ACC112 (cell line): ENCODE data around the gene LGALS8.

Experiments used
- H2AFZ ChIP-seq: fragments of 200-600 bp; sonication (generic); one replicate; pipeline ENCODE4 v1.6.0; 2017; ENCODE audit warnings: antibody characterized with exemption, low read length; ENCODE audit not compliant: unreplicated experiment
- H3K27ac ChIP-seq: fragments of 200-600 bp; sonication (generic); 2 replicates; pipeline ENCODE4 v1.5.1; 2014; ENCODE audit warnings: low read depth, mild to moderate bottlenecking, antibody characterized with exemption, low read length, moderate library complexity
- H3K27me3 ChIP-seq: fragments of 200-600 bp; sonication (generic); 2 replicates; pipeline ENCODE4 v1.6.1; 2014; ENCODE audit warnings: mild to moderate bottlenecking, antibody characterized with exemption, low read length, moderate library complexity, mixed read lengths; ENCODE audit not compliant: insufficient read depth
- H3K36me3 ChIP-seq: fragments of 200-600 bp; sonication (generic); 2 replicates; pipeline ENCODE4 v1.6.1; 2016; ENCODE audit warnings: mild to moderate bottlenecking, antibody characterized with exemption, low read length, moderate library complexity, mixed read lengths; ENCODE audit not compliant: insufficient read depth
- H3K4me1 ChIP-seq: fragments of 200-600 bp; sonication (generic); one replicate; pipeline ENCODE4 v1.6.1; 2016; ENCODE audit warnings: low read length, mixed read lengths; ENCODE audit not compliant: insufficient read depth, unreplicated experiment, control insufficient read depth
- H3K4me3 ChIP-seq: fragments of 200-600 bp; sonication (generic); 2 replicates; pipeline ENCODE4 v1.5.1; 2014; ENCODE audit warnings: mild to moderate bottlenecking, low read depth, low read length
- H3K79me2 ChIP-seq: fragments of 200-600 bp; sonication (generic); one replicate; pipeline ENCODE4 v1.6.0; 2016; ENCODE audit warnings: low read length; ENCODE audit not compliant: control insufficient read depth, unreplicated experiment, insufficient read depth

Gene LGALS8

GRCh38 chr1:236590553-236591150 lies 66.9 kb downstream of the LGALS8 start:
- no peaks in the 10 kb centered on the region for H3K4me1 ChIP-seq
- H3K27ac ChIP-seq: no peak overlapping the region
- H3K79me2 ChIP-seq: no peaks in the 10 kb centered on the region
- H3K27me3 ChIP-seq: no peaks in the 10 kb centered on the region
- H3K4me3 ChIP-seq: no peak overlapping the region
- no peak overlapping the region for H2AFZ ChIP-seq
- H3K36me3 ChIP-seq: peaks cover 52% of the 10 kb centered on the region

- Histone ChIP-seq H3K4me1 (peaks cover 10% of the 10 kb centered on the region), H3K36me3 (peaks cover 26% of the 10 kb centered on the region; the same call in 1 of the 2 replicates), H3K79me2 (peaks cover 37% of the 10 kb centered on the region), H3K27me3 (no peaks in the 10 kb centered on the region), H3K4me3 (no peak overlapping the region), H3K27ac (no peak overlapping the region), H2AFZ (no peak overlapping the region)
These were observed 78.4 kb downstream of the LGALS8 start for GRCh38 chr1:236602171-236602570.
